Activated naive CD4-positive, alpha-beta T cell treated with anti-CD3 and anti-CD28 coated beads, Interleukin-2, amount 50 U/mL, for 24 hours (primary cell): ENCODE data around the gene NFIL3.
A peak's percentile ranks its signal among the peaks of the same experiment; 100 is the strongest.

ENCODE experiments used
- H3K27ac Mint-ChIP-seq: one replicate; pipeline ENCODE4 v1.8.0; 2021; ENCODE audit warnings: mild to moderate bottlenecking, mixed read lengths
- H3K27me3 Mint-ChIP-seq: one replicate; pipeline ENCODE4 v1.8.0; 2021; ENCODE audit warnings: mixed read lengths
- H3K36me3 Mint-ChIP-seq: one replicate; pipeline ENCODE4 v1.8.0; 2021; ENCODE audit warnings: mixed read lengths
- H3K4me1 Mint-ChIP-seq: one replicate; pipeline ENCODE4 v1.8.0; 2021; ENCODE audit warnings: mixed read lengths
- H3K4me3 Mint-ChIP-seq: one replicate; pipeline ENCODE4 v1.8.0; 2021; ENCODE audit warnings: mild to moderate bottlenecking, mixed read lengths
- H3K9me3 Mint-ChIP-seq: one replicate; pipeline ENCODE4 v1.8.0; 2021; ENCODE audit warnings: mixed read lengths

NFIL3 gene

GRCh38 chr9:91415290-91415689 is 8.3 kb downstream of the NFIL3 start:
- H3K27me3 Mint-ChIP-seq: peaks cover 9% of the 10 kb centered on the region
- no peak overlapping the region for H3K27ac Mint-ChIP-seq
- H3K9me3 Mint-ChIP-seq: no peaks in the 10 kb centered on the region
- H3K36me3 Mint-ChIP-seq: peaks cover 5% of the 10 kb centered on the region
- peaks cover 26% of the 10 kb centered on the region for H3K4me1 Mint-ChIP-seq
- H3K4me3 Mint-ChIP-seq: no peak overlapping the region

GRCh38 chr9:91412941-91413340 is 10.7 kb downstream of the NFIL3 start:
- Mint-ChIP-seq H3K27ac (no peak overlapping the region), H3K4me3 (no peak overlapping the region), H3K4me1 (peaks cover 19% of the 10 kb centered on the region), H3K36me3 (peaks cover 11% of the 10 kb centered on the region), H3K27me3 (peaks cover 3% of the 10 kb centered on the region), H3K9me3 (no peaks in the 10 kb centered on the region)

GRCh38 chr9:91411096-91411771 is 12.4 kb downstream of the NFIL3 start:
- peaks cover 14% of the 10 kb centered on the region for H3K4me1 Mint-ChIP-seq
- no peaks in the 10 kb centered on the region for H3K27me3 Mint-ChIP-seq
- no peak overlapping the region for H3K27ac Mint-ChIP-seq
- peaks cover 11% of the 10 kb centered on the region for H3K36me3 Mint-ChIP-seq
- H3K4me3 Mint-ChIP-seq: no peak overlapping the region
- H3K9me3 Mint-ChIP-seq: no peaks in the 10 kb centered on the region

DNA sequence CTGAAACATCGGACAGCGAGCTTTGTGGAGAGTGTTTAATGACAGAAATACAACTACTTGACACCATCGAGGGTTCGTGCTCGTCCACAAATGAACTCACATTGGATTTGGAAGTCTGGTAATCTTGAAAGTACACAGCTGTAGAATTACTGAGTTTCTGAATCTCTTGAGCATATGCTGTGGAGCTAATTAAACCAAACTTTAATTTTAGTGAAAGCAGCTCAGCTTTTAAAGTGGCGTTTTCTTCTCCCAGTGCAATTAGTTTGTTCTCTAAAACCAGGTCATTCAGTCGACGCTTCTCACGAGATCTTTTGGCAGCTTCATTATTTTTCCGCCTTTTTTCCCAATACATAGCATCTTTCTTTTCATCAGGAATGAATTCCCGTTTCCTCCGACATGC is 13.5 kb downstream of the NFIL3 start:
- Mint-ChIP-seq H3K9me3 (no peaks in the 10 kb centered on the region), H3K36me3 (peaks cover 11% of the 10 kb centered on the region), H3K27me3 (no peaks in the 10 kb centered on the region), H3K4me3 (no peak overlapping the region), H3K27ac (no peak overlapping the region), H3K4me1 (peaks cover 5% of the 10 kb centered on the region)

DNA sequence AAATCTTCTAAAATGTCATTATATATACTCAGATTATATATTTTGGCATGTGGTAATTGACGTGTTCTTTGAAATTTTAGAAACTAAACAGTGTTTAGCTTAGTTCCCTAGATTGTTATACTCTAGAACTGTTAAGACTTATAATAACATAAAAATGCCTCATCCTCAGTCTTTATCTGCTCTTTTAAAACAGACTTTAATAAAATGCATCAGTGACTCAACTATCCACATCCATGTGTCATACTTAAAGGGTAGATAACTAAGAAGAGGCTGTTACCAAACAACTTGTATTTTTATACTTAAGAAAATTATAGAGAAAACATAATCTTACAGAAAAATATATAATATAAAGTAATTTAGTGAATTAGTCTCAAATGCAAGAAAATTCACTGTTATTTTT is 15.2 kb downstream of the NFIL3 start:
- H3K4me1 Mint-ChIP-seq: peaks cover 4% of the 10 kb centered on the region
- H3K27me3 Mint-ChIP-seq: no peaks in the 10 kb centered on the region
- H3K27ac Mint-ChIP-seq: no peak overlapping the region
- peaks cover 11% of the 10 kb centered on the region for H3K36me3 Mint-ChIP-seq
- no peaks in the 10 kb centered on the region for H3K9me3 Mint-ChIP-seq
- H3K4me3 Mint-ChIP-seq: no peak overlapping the region

GRCh38 chr9:91407580-91408318 is 15.9 kb downstream of the NFIL3 start:
- Mint-ChIP-seq H3K27me3 (no peaks in the 10 kb centered on the region), H3K36me3 (peaks cover 11% of the 10 kb centered on the region), H3K27ac (no peak overlapping the region), H3K4me3 (no peak overlapping the region), H3K4me1 (peaks cover 4% of the 10 kb centered on the region), H3K9me3 (no peaks in the 10 kb centered on the region)

- Mint-ChIP-seq H3K4me1 (peaks cover 4% of the 10 kb centered on the region), H3K27ac (no peak overlapping the region)
Observed at GRCh38 chr9:91405343-91406077, 18.1 kb downstream of the NFIL3 start.

DNA sequence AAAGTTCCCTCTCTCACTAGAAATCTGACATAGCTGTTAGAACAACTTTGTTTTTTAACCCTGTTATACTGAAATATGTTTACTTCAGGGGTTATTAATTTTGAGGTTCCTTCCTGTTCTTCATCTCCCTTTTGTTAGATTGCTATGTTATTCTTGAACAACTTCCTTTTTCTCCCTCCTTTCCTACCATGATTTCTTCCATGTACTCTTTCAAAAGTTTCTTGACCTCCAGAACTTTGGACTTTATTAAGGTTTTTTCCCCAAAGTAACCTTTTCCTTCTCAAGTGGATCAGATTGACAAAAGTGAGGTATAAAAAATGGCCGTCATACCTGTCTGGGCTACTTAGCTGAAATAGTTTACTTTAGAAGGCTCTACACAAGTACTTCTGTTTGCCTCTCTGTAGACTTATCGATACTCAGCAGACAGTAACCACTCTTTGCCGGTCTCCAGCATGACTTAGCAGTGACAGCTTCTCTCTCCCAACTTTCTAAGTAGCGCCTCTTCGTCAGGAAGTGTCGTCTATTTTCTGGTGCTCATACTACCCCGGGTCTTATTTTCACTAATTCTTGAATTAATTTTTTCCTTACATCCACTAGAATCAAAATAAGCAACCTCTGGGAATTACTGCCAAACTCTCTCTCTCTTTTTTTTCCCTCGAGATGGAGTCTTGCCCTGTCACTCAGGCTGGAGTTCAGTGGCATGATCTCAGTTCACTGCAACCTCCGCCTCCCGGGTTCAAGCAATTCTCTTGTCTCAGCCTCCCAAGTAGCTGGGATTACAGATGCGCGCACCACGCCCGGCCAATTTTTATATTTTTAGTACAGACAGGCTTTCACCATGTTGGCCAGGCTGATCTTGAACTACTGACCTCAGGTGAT is 19.7 kb downstream of the NFIL3 start:
- H3K27ac Mint-ChIP-seq: no peak overlapping the region
- H3K4me1 Mint-ChIP-seq: peaks cover 4% of the 10 kb centered on the region
- no peak overlapping the region for H3K4me3 Mint-ChIP-seq

More at GRCh38 chr9:91405343-91406077, 18.1 kb downstream of the NFIL3 start:
- Mint-ChIP-seq H3K9me3 (no peaks in the 10 kb centered on the region), H3K27me3 (no peaks in the 10 kb centered on the region), H3K4me3 (no peak overlapping the region), H3K36me3 (peaks cover 10% of the 10 kb centered on the region)

DNA sequence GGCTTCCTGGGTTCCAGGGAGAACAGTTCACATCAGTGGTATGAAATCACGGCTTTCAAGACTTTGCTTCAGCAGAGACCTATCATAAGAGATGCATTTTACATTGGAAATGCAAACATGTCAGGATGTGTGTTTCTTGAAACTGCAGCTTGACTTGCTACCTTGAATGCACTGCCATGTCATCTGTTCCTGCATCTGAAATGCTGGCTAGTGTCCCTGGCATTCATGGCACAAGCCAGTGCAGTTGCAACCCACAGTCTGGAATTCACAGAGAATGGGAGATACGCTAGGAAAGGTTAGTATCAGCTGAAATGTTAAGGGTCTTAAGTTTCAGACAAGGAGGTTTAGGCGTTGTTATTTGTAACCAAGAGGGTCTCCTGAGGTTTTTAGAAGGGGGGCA is 24.7 kb downstream of the NFIL3 start:
- no peaks in the 10 kb centered on the region for H3K9me3 Mint-ChIP-seq
- H3K4me3 Mint-ChIP-seq: no peak overlapping the region
- peaks cover 1% of the 10 kb centered on the region for H3K36me3 Mint-ChIP-seq
- no peak overlapping the region for H3K27ac Mint-ChIP-seq
- no peaks in the 10 kb centered on the region for H3K27me3 Mint-ChIP-seq
- peaks cover 14% of the 10 kb centered on the region for H3K4me1 Mint-ChIP-seq

More for the DNA sequence above, 19.7 kb downstream of the NFIL3 start:
- Mint-ChIP-seq H3K36me3 (peaks cover 1% of the 10 kb centered on the region), H3K9me3 (no peaks in the 10 kb centered on the region), H3K27me3 (no peaks in the 10 kb centered on the region)

DNA sequence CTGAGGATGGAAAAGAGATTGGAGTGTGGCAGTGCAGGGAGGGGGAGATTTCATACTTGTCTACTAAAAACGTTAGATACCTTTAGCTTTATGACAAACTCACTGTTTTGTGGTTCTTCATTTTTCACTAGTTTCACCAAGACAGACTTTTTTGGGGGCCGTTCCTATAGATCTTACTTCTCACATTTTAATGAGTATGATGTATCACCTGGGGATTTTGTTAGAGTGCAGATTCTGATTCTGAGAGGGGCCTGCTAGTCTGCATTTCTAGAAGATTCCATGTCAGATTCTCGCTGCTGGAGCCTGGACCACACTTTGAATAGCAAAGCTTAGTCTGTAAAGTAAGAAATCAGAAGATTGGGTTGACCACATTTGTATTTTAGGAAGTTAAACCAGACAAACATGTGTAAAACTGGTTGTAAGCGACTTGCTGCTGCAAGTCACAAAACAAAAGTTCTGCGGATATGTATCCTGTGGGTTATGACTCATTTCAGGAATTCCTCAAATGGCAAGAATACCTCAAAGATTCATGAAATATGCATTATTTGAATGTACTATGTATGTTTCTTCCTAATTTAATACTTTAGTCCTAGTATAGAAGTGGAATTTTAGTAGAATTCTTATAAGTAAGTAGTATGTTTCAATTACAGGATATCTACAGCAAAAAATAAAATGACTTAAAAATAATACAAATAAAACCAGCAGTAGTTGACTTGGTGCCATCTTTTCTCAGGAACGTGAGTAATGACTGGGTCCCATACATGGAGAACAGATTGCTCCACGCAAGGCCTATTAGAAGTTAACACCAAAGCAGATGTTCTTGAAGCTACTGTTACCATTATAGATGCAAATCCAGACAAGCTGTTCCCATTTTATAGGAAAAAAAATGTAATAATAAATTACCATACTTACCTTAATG is 27.8 kb downstream of the NFIL3 start:
- no peaks in the 10 kb centered on the region for H3K9me3 Mint-ChIP-seq
- peaks cover 10% of the 10 kb centered on the region for H3K4me1 Mint-ChIP-seq
- no peaks in the 10 kb centered on the region for H3K36me3 Mint-ChIP-seq
- H3K4me3 Mint-ChIP-seq: no peak overlapping the region
- H3K27ac Mint-ChIP-seq: peak overlapping the region; percentile 42
- no peaks in the 10 kb centered on the region for H3K27me3 Mint-ChIP-seq

GRCh38 chr9:91395106-91395552 is 28.5 kb downstream of the NFIL3 start:
- Mint-ChIP-seq H3K27ac (no peak overlapping the region), H3K27me3 (no peaks in the 10 kb centered on the region), H3K4me1 (peaks cover 10% of the 10 kb centered on the region), H3K36me3 (no peaks in the 10 kb centered on the region), H3K9me3 (no peaks in the 10 kb centered on the region), H3K4me3 (no peak overlapping the region)

- Mint-ChIP-seq H3K4me1 (peaks cover 10% of the 10 kb centered on the region), H3K27ac (no peak overlapping the region), H3K4me3 (no peak overlapping the region), H3K36me3 (no peaks in the 10 kb centered on the region), H3K9me3 (no peaks in the 10 kb centered on the region), H3K27me3 (no peaks in the 10 kb centered on the region)
Observed at GRCh38 chr9:91393826-91394225, 29.8 kb downstream of the NFIL3 start.

DNA sequence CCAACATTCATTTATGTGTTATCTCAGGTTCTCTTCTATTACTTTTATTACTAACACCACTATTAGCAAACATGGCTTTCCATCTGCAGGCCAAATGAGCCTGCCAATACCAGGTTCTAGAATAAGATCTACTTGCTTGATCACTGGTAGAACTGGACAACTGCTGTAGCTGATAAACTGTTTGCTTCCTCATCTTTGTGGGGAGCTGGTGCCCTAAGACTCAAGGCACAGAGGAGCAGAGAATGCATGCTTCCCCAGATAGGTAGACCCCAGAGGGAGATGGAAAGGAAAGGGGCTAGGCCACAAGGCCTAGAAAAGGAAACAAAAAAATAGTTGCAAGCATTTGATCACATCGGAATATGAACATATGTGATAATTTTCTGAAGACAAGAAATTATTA is 31.2 kb downstream of the NFIL3 start:
- Mint-ChIP-seq H3K4me1 (peaks cover 10% of the 10 kb centered on the region), H3K27me3 (no peaks in the 10 kb centered on the region), H3K36me3 (no peaks in the 10 kb centered on the region), H3K4me3 (no peak overlapping the region), H3K9me3 (no peaks in the 10 kb centered on the region), H3K27ac (no peak overlapping the region)

DNA sequence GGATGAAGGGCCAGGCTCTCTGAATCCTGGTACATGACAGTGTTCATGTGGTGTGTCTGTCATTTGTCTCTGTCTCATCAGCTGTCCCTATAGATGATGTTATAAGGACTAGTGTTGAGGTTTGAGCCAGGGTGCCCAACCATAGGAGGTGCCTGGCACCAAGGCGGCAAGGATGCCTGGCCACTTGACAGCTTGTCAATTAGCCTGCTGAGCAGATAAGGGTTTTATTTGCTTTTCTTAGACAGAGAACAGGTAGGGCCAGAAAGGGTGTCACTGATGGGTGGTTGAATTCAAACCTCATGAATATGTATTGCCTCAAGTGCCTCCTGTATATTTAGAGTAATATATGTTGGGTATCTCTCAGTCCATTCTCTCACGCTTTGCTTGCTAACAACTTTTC is 31.8 kb downstream of the NFIL3 start:
- H3K27me3 Mint-ChIP-seq: no peaks in the 10 kb centered on the region
- no peaks in the 10 kb centered on the region for H3K36me3 Mint-ChIP-seq
- no peak overlapping the region for H3K27ac Mint-ChIP-seq
- peaks cover 10% of the 10 kb centered on the region for H3K4me1 Mint-ChIP-seq
- no peaks in the 10 kb centered on the region for H3K9me3 Mint-ChIP-seq
- H3K4me3 Mint-ChIP-seq: no peak overlapping the region
